OCI-LY1 (cell line): Measurements from ENCODE around the gene SLC6A2.

Source experiments
- H2AFZ ChIP-seq: fragments of 200-600 bp; sonication (generic), shearing (Covaris generic); 2 replicates; pipeline ENCODE4 v1.6.0; 2014; ENCODE audit warnings: antibody characterized with exemption, mild to moderate bottlenecking, low read length
- H3F3A ChIP-seq: fragments of 200-600 bp; sonication (generic), shearing (Covaris generic); 2 replicates; pipeline ENCODE4 v1.6.0; 2014; ENCODE audit warnings: mild to moderate bottlenecking, antibody characterized with exemption, low read length, moderate library complexity; ENCODE audit not compliant: insufficient read depth
- H3K27ac ChIP-seq: fragments of 200-600 bp; sonication (generic); 2 replicates; pipeline ENCODE4 v1.5.1; 2014; ENCODE audit warnings: low read length, mixed run types, mild to moderate bottlenecking, low read depth; ENCODE audit not compliant: poor library complexity, severe bottlenecking
- H3K27me3 ChIP-seq: fragments of 200-600 bp; sonication (generic); 2 replicates; pipeline ENCODE4 v1.6.0; 2014; ENCODE audit warnings: antibody characterized with exemption, mild to moderate bottlenecking, low read length, moderate library complexity; ENCODE audit not compliant: insufficient read depth
- H3K36me3 ChIP-seq: fragments of 200-600 bp; sonication (generic); 2 replicates; pipeline ENCODE4 v1.6.1; 2014; ENCODE audit warnings: mild to moderate bottlenecking, antibody characterized with exemption, low read length, moderate library complexity, mixed read lengths; ENCODE audit not compliant: insufficient read depth
- H3K4me1 ChIP-seq: fragments of 200-600 bp; sonication (generic); 2 replicates; pipeline ENCODE4 v1.5.1; 2014; ENCODE audit warnings: mild to moderate bottlenecking, low read length, moderate library complexity; ENCODE audit not compliant: insufficient read depth, severe bottlenecking
- H3K4me2 ChIP-seq: fragments of 200-600 bp; sonication (generic), shearing (Covaris generic); 2 replicates; pipeline ENCODE4 v1.6.1; 2014; ENCODE audit warnings: low read length
- H3K4me3 ChIP-seq: fragments of 200-600 bp; sonication (generic); 2 replicates; pipeline ENCODE4 v1.5.1; 2014; ENCODE audit warnings: low read length, low read depth, mild to moderate bottlenecking, mixed read lengths; ENCODE audit not compliant: poor library complexity, severe bottlenecking
- H3K79me2 ChIP-seq: fragments of 200-600 bp; shearing (Covaris generic); 2 replicates; pipeline ENCODE4 v1.6.1; 2016; ENCODE audit warnings: mixed run types, low read length, mixed read lengths; ENCODE audit not compliant: insufficient read depth
- H3K9ac ChIP-seq: fragments of 200-600 bp; sonication (generic), shearing (Covaris generic); 2 replicates; pipeline ENCODE4 v1.6.1; 2014; ENCODE audit warnings: mild to moderate bottlenecking, low read length, mixed read lengths
- H3K9me2 ChIP-seq: fragments of 200-600 bp; sonication (generic), shearing (Covaris generic); 2 replicates; pipeline ENCODE4 v1.6.1; 2014; ENCODE audit warnings: low read depth, mild to moderate bottlenecking, low read length, mixed read lengths
- H3K9me3 ChIP-seq: fragments of 200-600 bp; shearing (Covaris generic); 2 replicates; pipeline ENCODE4 v1.6.1; 2014; ENCODE audit warnings: low read length, mixed read lengths
- H4K20me1 ChIP-seq: fragments of 200-600 bp; sonication (generic), shearing (Covaris generic); 2 replicates; pipeline ENCODE4 v1.6.0; 2016; ENCODE audit warnings: mild to moderate bottlenecking, low read length; ENCODE audit not compliant: insufficient read depth
- CTCF ChIP-seq: fragments of 200-600 bp; sonication (generic), shearing (Covaris generic); IDR thresholded peaks from 2 replicates; pipeline ENCODE4 v1.5.1; 2017; ENCODE audit warnings: mild to moderate bottlenecking, antibody characterized with exemption, low read length, moderate library complexity, mixed read lengths
- EZH2 ChIP-seq: fragments of 200-600 bp; sonication (generic), shearing (Covaris generic); IDR thresholded peaks from 2 replicates; pipeline ENCODE4 v1.8.0; 2017; ENCODE audit warnings: borderline replicate concordance, mixed run types, mild to moderate bottlenecking, antibody characterized with exemption, low read length, moderate library complexity, mixed read lengths

Gene SLC6A2

GRCh38 chr16:55667753-55668152, 12.0 kb downstream of the SLC6A2 start:
- Histone ChIP-seq H3K36me3 (no peaks in the 10 kb centered on the region), H2AFZ (no peak overlapping the region), H4K20me1 (no peaks in the 10 kb centered on the region), H3K4me2 (no peak overlapping the region), H3K27me3 (no peaks in the 10 kb centered on the region), H3K27ac (no peak overlapping the region), H3F3A (no peaks in the 10 kb centered on the region), H3K9ac (no peak overlapping the region), H3K9me3 (no peaks in the 10 kb centered on the region), H3K4me3 (no peak overlapping the region), H3K9me2 (no peaks in the 10 kb centered on the region), H3K4me1 (no peaks in the 10 kb centered on the region), H3K79me2 (no peaks in the 10 kb centered on the region)
- TF ChIP-seq EZH2: no peak
- no peak for TF ChIP-seq CTCF

GRCh38 chr16:55668340-55669281, 12.8 kb downstream of the SLC6A2 start:
- H3K27me3 ChIP-seq: no peaks in the 10 kb centered on the region
- no peaks in the 10 kb centered on the region for H3K4me1 ChIP-seq
- H3K4me2 ChIP-seq: no peak overlapping the region
- TF ChIP-seq CTCF: no peak
- TF ChIP-seq EZH2: no peak
- H3F3A ChIP-seq: no peaks in the 10 kb centered on the region
- H3K79me2 ChIP-seq: no peaks in the 10 kb centered on the region
- H3K36me3 ChIP-seq: no peaks in the 10 kb centered on the region
- H3K9me3 ChIP-seq: no peaks in the 10 kb centered on the region
- H3K27ac ChIP-seq: no peak overlapping the region
- H3K9me2 ChIP-seq: no peaks in the 10 kb centered on the region
- no peaks in the 10 kb centered on the region for H4K20me1 ChIP-seq
- H3K9ac ChIP-seq: no peak overlapping the region
- H2AFZ ChIP-seq: no peak overlapping the region
- no peak overlapping the region for H3K4me3 ChIP-seq

- H3K4me2 ChIP-seq: no peak overlapping the region
- H3K4me1 ChIP-seq: no peaks in the 10 kb centered on the region
- H3F3A ChIP-seq: no peaks in the 10 kb centered on the region
- no peak overlapping the region for H3K9ac ChIP-seq
- H3K9me2 ChIP-seq: no peaks in the 10 kb centered on the region
- no peak overlapping the region for H2AFZ ChIP-seq
- no peaks in the 10 kb centered on the region for H3K79me2 ChIP-seq
- H3K4me3 ChIP-seq: no peak overlapping the region
- no peaks in the 10 kb centered on the region for H3K27me3 ChIP-seq
- no peaks in the 10 kb centered on the region for H4K20me1 ChIP-seq
- no peaks in the 10 kb centered on the region for H3K36me3 ChIP-seq
- no peak for TF ChIP-seq CTCF
- TF ChIP-seq EZH2: no peak
- H3K9me3 ChIP-seq: no peaks in the 10 kb centered on the region
- H3K27ac ChIP-seq: no peak overlapping the region
Observed at GRCh38 chr16:55671206-55671973, 15.6 kb downstream of the SLC6A2 start.
